Measurements from ENCODE around the gene TPI1.
"Not testable (repeated sequence)": the region's sequence is repeated elsewhere in the genome, so short reads cannot be mapped to it uniquely, and the experiment has no call there.

The TPI1 gene

DNA sequence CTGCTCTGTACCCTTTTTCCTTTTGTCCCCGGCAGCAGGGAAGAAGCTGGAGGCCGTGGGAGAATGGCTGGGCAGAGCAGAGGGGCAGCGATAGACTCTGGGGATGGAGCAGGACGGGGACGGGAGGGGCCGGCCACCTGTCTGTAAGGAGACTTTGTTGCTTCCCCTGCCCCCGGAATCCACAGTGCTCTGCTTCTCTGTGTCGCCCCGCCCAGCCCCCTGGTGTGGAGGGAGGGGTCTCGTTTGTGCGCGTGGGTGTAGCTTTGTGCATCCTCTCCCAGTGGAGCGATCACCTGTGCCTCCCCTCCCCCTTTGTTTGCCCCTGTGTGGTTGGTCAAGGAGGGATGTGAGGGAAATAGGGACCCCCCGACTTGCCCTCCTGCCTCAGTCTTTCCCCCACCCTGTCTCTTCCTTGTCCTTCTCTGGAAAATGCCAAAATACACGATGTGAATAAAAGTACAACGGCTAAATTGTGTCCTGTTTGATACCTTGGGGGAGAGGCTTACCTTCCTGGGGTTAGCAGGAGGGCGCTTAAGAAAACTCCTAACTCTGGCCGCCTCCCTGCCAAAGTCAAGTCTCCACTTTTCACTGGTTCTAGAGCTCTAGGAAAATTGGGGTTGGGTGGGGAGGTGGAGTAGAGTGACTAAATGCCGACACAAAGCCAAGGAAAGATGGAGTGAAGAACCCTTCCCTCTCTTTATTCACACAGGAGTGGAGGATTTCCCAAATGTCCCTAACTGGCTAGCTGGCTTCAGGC, 990 bp upstream of the TPI1 start:
- TF ChIP-seq POLR2AphosphoS5 (IDR thresholded peaks at IDR 0.05; ENCODE audit: borderline replicate concordance, low read depth, low read length), result no peak
- TF ChIP-seq EZH2 (IDR thresholded peaks at IDR 0.05), result no peak
- no peak for TF ChIP-seq FOXP2 (optimal IDR thresholded peaks at IDR 0.05; ENCODE audit: control extremely low read depth, extremely low read length, insufficient read depth)
- no peak for DNase-seq (ENCODE audit: low read depth, low spot score)
- peak overlapping the region; percentile 97 for H3K4me3 ChIP-seq
- H3K9me3 ChIP-seq (ENCODE audit: low read depth, low read length), result no peaks in the 10 kb centered on the region
- H3K36me3 ChIP-seq (ENCODE audit: insufficient read depth, low read length), result peaks cover 52% of the 10 kb centered on the region
- H3K27ac ChIP-seq, result no peak overlapping the region
- H3K9ac ChIP-seq (ENCODE audit: insufficient read length), result no peak overlapping the region

DNA sequence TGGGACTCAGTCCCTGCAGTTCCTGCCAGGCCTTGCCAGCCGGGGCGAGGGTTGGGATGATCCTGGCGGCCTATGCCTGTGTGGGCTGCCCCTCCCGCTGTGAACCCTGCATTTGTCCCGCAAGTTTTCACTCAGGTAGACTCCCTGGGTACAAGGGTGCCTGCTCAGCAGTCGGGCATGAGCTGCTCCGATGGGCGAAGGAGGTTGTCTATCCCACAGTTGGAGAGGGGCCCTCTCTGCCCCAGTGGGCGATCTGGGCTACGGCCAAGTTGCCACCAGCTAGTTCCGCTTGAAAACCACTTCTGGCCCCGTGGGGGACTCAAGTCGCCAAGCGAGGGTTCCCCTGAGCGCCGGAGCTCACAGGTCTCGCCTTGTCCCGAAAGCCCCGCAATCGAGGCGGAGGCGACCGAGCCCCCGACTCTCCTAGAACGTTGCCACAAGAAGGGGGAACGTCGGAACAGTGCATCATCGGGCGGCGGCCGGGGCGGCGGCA, 365 bp upstream of the TPI1 start:
- peaks cover 45% of the 10 kb centered on the region for H3K36me3 ChIP-seq (ENCODE audit: insufficient read depth, low read length)
- H3K9ac ChIP-seq (ENCODE audit: insufficient read length), result peak overlapping the region; percentile 63
- H3K27ac ChIP-seq, result no peak overlapping the region; the same call in 1 of the 2 replicates
- H3K4me3 ChIP-seq, result peak overlapping the region; percentile 97
- TF ChIP-seq POLR2AphosphoS5 (IDR thresholded peaks at IDR 0.05; ENCODE audit: borderline replicate concordance, low read depth, low read length) (no peak; the same call in 1 of the 2 replicates), EZH2 (IDR thresholded peaks at IDR 0.05) (no peak), FOXP2 (optimal IDR thresholded peaks at IDR 0.05; ENCODE audit: control extremely low read depth, extremely low read length, insufficient read depth) (no peak)
- H3K9me3 ChIP-seq (ENCODE audit: low read depth, low read length), result no peaks in the 10 kb centered on the region
- DNase-seq (ENCODE audit: low read depth, low spot score), result no peak

DNA sequence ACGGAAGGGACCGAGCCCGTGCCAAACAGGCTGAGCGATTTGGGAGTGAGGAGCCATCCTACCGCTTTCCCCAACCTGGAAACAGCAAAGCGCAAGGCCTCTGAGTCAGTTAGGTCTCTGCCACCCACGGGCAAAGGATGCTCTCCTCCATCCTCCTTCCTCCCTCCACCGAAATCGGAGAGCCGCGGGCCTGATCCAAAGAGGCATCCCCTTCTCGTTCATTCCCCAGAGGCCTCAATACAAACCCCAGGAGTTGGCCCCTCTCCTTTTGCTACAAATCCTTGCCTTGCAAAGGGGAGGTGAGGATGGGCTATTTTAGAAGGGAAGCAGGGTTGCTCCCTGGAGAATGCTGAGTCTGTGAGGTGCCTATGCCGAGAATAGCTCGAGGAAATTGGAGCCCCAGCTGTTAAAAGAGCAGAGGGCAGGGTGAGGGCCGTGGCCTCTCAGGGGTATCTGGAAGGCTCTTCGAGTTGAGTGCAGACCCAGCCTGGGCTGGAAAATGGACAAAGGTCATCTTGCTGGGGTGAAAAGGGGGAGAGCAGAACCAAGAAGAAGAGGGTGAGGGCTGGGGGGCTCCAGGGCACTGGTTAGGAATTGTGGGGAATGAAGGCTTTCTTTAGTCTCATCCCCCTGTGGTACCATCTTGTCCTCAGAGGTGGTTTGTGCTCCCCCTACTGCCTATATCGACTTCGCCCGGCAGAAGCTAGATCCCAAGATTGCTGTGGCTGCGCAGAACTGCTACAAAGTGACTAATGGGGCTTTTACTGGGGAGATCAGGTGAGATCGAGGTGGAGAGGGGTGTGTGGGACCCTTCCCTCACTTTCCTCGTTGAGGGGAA, 1.1 kb downstream of the TPI1 start:
- H3K9ac ChIP-seq (ENCODE audit: insufficient read length), result peak overlapping the region; percentile 97
- no peaks in the 10 kb centered on the region for H3K9me3 ChIP-seq (ENCODE audit: low read depth, low read length)
- H3K4me3 ChIP-seq, result peak overlapping the region; percentile 97
- no peak for DNase-seq (ENCODE audit: low read depth, low spot score)
- H3K36me3 ChIP-seq (ENCODE audit: insufficient read depth, low read length), result peaks cover 33% of the 10 kb centered on the region
- TF ChIP-seq POLR2AphosphoS5 (IDR thresholded peaks at IDR 0.05; ENCODE audit: borderline replicate concordance, low read depth, low read length) (no peak; the same call in 1 of the 2 replicates), EZH2 (IDR thresholded peaks at IDR 0.05) (no peak), FOXP2 (optimal IDR thresholded peaks at IDR 0.05; ENCODE audit: control extremely low read depth, extremely low read length, insufficient read depth) (no peak)
- H3K27ac ChIP-seq, result peak overlapping the region; percentile 88

DNA sequence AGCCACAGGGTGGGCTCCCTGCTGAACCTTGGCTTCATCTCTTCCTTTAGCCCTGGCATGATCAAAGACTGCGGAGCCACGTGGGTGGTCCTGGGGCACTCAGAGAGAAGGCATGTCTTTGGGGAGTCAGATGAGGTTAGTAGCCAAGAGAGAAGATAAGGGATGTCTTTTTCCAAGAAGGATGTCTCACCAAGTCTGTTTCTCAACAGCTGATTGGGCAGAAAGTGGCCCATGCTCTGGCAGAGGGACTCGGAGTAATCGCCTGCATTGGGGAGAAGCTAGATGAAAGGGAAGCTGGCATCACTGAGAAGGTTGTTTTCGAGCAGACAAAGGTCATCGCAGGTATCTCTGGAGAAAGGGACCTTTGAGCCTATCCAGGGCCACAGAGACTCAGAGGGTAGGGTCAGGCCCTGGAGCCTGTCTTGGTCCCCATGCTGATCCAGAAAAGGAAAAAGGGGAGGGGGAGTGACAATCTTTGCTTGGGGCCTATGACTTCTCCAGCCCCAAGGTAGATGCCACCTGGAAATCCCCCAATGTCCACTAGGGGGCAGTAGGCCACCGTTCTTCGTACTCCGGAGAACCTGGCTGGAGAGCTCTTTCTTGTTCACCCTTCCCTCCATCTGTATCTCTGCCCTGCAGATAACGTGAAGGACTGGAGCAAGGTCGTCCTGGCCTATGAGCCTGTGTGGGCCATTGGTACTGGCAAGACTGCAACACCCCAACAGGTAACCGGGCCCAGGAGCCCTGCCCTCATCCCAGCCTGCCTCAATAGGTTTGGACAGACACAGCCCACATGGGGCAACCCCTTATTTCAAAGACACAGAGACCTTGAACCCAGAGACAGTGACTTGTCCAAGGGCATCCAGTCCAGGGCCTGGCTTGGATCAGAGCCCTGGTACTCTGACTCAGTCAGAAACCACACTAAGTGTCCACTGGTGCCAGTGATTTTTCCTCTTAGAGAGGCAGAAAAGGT, 2.0 kb downstream of the TPI1 start:
- no peak for DNase-seq (ENCODE audit: low read depth, low spot score)
- Histone ChIP-seq H3K4me3 (peak overlapping the region; percentile 97), H3K9me3 (ENCODE audit: low read depth, low read length) (no peaks in the 10 kb centered on the region), H3K27ac (no peak overlapping the region), H3K36me3 (ENCODE audit: insufficient read depth, low read length) (peaks cover 26% of the 10 kb centered on the region), H3K9ac (ENCODE audit: insufficient read length) (no peak overlapping the region)
- TF ChIP-seq EZH2 (IDR thresholded peaks at IDR 0.05), result no peak
- TF ChIP-seq FOXP2 (optimal IDR thresholded peaks at IDR 0.05; ENCODE audit: control extremely low read depth, extremely low read length, insufficient read depth), result no peak
- no peak for TF ChIP-seq POLR2AphosphoS5 (IDR thresholded peaks at IDR 0.05; ENCODE audit: borderline replicate concordance, low read depth, low read length)

DNA sequence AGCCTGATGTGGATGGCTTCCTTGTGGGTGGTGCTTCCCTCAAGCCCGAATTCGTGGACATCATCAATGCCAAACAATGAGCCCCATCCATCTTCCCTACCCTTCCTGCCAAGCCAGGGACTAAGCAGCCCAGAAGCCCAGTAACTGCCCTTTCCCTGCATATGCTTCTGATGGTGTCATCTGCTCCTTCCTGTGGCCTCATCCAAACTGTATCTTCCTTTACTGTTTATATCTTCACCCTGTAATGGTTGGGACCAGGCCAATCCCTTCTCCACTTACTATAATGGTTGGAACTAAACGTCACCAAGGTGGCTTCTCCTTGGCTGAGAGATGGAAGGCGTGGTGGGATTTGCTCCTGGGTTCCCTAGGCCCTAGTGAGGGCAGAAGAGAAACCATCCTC, 3.0 kb downstream of the TPI1 start:
- Histone ChIP-seq H3K27ac (peak overlapping the region; percentile 42; the same call in 1 of the 2 replicates), H3K36me3 (ENCODE audit: insufficient read depth, low read length) (peaks cover 21% of the 10 kb centered on the region)
- H3K9ac ChIP-seq (ENCODE audit: insufficient read length); DNase-seq (ENCODE audit: low read depth, low spot score); H3K9me3 ChIP-seq (ENCODE audit: low read depth, low read length); H3K4me3 ChIP-seq: not testable (repeated sequence)

DNA sequence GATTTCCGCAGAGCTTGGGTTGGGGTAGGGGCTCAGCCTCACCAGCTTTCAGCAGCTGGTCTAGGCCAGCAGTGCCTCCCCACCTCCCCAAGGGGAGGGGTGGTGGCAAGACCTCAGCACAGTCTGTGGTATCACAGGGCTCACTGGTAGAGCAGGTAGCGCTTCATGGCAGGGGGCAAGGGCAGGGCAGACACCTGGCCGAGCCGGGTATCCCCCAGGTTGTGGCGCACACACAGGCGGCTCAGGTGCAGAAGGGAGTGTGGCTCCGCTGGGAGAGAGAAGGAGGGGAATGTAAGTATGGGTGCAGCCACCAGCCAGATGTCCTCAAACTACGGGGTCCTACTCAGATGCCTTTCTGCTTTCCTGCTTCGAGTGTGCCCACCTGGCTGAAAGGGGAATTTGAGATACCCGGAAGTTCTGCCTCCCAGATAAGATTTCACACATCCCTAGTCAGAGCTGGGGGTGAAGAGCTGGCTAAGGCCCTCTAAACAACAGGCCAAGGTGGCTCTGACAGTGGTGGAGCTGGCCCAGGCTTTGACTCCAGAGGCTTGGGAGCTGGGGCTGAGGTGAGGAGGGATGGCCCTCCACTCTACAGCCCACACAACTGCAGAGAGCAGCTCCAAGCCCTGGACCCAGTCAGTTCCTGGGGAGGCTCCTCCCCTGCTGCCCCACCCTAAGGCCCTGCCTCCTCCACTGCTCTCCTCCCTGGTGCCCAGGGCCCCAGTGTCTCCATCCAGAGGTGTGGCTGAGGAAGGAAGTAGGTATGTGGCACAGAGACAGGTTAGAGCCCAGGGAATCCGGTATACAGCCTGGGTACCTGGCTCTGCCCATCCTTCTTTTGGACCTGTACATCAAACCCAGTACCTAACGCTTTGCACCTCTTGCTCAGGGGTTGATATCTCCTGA, 4.0 kb downstream of the TPI1 start:
- Histone ChIP-seq H3K27ac (peak overlapping the region; percentile 42; the same call in 1 of the 2 replicates), H3K4me3 (no peak overlapping the region; the same call in 1 of the 2 replicates), H3K9ac (ENCODE audit: insufficient read length) (no peak overlapping the region), H3K9me3 (ENCODE audit: low read depth, low read length) (no peaks in the 10 kb centered on the region), H3K36me3 (ENCODE audit: insufficient read depth, low read length) (peaks cover 21% of the 10 kb centered on the region)
- no peak for TF ChIP-seq FOXP2 (optimal IDR thresholded peaks at IDR 0.05; ENCODE audit: control extremely low read depth, extremely low read length, insufficient read depth)
- TF ChIP-seq POLR2AphosphoS5 (IDR thresholded peaks at IDR 0.05; ENCODE audit: borderline replicate concordance, low read depth, low read length), result peak; percentile 72
- DNase-seq (ENCODE audit: low read depth, low spot score), result no peak

Data from SK-N-MC (cell line).